Ramos (cell line): ENCODE data around the gene UNCX.
"Not testable (repeated sequence)": the region's sequence is repeated elsewhere in the genome, so short reads cannot be mapped to it uniquely, and the experiment has no call there.

ENCODE experiments used
- in situ Hi-C: fragments of 300-500 bp; cut with MboI; formaldehyde crosslinking; loops from one replicate; pipeline ENCODE4 v1.14.3; 2022; ENCODE audit warnings: low sequenced_read_pairs; ENCODE audit not compliant: unreplicated experiment

UNCX gene

GRCh38 chr7:1212025-1212424 lies 20.6 kb upstream of the UNCX start:
- in situ Hi-C loops = not testable (repeated sequence)

DNA sequence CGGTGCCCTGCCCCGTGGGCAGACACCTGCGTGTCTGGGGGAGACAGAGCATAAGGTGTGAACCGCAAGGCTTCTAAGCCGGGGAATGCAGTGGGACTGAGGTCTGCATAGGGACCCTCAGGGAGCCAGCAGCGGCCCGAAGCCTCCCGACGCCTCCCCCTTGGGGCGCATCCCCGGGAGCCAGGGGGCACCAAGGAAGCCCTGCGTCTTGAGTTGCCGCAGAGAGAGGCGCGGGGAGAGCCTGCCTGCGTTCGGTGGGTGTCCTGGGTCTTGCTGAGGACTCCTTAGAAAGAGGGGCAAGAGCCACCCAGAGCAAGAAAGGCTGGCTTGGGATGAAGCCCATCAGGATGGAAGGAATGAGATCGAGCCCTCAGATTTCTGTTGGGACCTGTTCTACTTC lies 18.2 kb upstream of the UNCX start:
- in situ Hi-C loops = no loop called here

DNA sequence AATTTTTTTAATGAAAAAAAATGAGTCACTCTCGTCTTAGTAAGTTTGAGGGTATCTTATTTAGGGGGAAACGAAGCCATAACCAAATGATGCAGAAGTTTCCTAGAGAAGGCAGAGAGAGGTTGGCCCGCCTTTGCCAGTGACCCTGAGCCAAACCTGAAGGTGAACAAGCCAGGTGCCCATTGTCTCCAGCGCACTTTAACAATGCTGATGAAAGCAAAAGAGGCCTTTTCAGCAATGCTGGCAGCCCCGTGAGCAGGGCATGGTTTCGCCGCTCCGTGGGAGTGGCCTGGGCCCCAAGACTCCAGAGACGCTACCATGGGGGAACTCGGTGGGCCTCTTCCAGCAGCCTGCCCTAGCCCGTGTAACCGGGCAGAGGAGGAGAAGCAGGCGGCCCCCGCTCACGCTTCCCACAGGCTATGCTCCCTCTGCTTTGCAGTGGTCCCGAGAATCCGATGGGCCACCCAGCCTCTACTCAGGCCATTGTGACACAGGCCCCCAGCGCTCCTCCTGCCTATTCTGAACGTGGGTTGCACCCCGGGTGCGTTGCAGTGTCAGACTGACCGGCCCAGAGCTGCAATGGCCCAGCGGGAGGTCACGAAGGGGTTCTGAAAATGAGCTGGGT lies 14.0 kb upstream of the UNCX start:
- in situ Hi-C loops = no loop called here

DNA sequence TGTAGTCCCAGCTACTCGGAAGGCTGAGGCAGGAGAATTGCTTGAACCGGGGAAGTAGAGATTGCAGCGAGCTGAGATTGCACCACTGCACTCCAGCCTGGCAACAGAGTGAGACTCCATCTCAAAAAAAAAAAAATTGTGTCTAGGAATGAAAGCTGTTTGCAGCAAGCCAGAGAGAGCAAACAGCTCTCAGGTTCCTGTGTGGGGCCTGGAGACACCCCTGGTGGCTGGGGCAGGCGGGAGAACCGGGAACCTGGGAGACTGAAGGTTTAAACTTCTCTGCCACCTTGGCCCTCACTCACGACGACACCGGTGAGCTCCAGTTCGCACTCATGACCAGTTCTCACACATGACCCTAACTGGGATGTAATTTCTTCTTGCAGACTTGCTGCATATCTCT lies 13.2 kb upstream of the UNCX start:
- in situ Hi-C loops = no loop called here

GRCh38 chr7:1220000-1220726 lies 12.5 kb upstream of the UNCX start:
- in situ Hi-C loops = no loop called here

- in situ Hi-C loops = no loop called here
Measured at GRCh38 chr7:1220977-1221745, 11.5 kb upstream of the UNCX start.

DNA sequence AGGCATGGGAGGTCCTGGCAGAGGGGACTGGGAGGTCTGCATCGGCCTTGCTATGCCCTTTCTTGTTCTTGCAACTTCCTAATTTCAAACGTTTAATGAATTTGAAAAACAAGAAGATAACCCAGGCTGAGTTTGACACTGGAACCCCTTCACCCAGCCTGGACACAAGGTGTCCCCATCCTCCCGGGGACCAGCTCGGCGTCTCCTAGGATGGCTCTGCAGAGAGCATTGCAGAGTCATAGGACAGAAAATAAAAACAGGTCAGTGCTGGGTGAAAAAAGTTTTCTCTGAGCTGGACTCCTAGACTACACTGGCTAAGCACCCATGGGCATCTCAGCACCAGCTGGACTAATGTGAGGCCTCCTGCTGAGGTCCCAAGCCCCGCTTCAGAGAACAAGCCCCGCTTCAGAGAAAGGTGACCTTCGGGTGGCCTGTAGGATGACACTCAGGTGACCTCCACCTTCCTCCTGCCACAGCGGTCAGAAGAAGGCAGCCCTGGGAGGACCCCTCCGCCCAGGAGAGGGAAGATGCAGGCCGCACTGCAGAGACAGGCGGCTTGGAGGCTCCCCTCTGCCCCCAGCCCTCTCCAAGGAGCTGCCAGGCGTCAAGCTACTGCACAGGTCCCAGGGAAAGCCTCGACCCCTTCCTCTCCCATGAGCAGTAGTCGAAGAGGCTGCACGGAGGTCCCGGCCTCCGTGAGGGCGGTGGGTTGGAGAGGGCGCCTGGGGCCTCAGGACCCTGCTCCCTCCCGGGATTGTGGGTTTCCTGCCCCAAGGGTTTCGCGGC lies 9.3 kb upstream of the UNCX start:
- in situ Hi-C loops = no loop called here

DNA sequence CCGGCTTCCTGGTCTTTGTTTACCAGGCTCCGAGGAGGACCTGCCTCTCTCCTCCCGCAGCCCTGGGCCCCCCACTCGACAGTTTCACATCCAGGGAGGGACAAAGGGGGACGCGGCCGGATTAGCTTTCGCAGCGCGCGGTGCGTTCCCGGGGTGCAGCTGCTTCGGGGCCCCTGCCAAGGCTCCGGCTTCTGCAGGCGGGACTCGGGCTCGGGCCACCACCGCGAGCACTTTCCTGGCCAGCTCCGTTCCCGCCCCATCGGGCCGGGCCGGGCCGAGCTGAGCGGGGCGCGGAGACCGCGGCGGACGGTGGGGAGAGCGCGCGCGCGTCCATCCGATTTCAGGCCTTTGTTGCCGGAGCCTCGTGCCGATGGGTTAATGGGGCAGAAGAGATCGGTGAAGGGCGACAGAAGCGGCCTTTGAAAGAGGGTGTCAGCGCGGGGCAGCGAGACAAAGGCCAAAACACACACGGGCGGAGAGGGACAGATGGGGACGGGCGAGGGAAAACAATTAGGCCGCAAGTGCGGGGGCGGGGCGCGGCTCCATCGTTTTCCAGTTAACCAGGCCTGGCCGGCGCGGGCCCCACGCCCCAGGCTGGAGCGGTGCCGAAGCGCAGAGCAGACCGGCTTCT lies 8.5 kb upstream of the UNCX start:
- in situ Hi-C loops = no loop called here

DNA sequence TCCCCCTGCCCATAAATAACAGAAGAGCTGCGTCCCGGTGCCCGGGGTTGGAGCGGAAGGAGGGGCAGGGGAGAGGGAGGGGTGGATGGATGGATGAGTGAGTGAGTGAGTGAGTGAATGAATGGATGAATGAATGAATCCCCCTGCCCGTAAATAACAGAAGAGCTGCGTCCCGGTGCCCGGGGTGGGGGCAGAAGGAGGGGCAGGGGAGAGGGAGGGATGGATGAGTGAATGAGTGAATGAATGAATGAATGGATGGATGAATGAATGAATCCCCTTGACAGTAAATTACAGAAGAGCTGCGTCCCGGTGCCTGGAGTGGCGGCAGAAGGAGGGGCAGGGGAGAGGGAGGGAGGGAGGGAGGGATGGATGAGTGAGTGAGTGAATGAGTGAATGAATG lies 7.6 kb upstream of the UNCX start:
- in situ Hi-C loops = no loop called here

- in situ Hi-C loops = no loop called here
Measured at GRCh38 chr7:1225441-1226185, 7.1 kb upstream of the UNCX start.

- in situ Hi-C loops = no loop called here
Measured at GRCh38 chr7:1226186-1226901, 6.3 kb upstream of the UNCX start.

GRCh38 chr7:1227071-1227804 lies 5.4 kb upstream of the UNCX start:
- in situ Hi-C loops = no loop called here

- in situ Hi-C loops = no loop called here
Measured at GRCh38 chr7:1227814-1228544, 4.7 kb upstream of the UNCX start.

DNA sequence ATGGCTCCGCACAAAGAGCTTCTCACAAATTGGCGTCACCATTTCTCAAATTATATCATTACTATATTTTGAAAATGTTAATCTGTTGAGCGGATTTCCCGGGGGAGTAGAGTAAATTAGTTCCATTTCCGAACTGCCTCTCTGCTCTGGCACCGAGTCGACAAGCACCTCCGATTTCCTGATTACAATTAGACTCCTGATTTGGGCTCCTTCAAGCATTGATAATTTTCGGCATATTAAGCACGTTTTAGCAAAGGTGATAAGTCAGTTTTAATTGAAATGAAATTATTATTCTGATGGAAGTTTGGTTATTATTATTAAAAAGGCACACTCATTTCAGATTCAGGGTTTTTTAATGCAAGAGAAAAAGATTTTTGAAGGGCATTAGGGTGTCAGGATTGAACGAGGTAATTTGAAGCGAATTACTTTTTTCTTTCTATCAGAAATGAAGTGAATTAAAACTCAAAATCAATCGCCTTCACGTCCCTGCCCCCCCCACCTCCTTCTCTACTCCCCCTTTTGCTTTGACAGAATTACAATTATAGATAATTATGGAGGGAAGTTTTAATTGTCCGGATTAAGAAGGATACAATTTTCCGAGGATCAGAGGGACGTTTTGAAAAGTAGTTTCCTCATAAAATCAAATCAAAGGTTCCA lies 4.0 kb upstream of the UNCX start:
- in situ Hi-C loops = no loop called here

- in situ Hi-C loops = no loop called here
Measured at GRCh38 chr7:1229202-1229947, 3.3 kb upstream of the UNCX start.

DNA sequence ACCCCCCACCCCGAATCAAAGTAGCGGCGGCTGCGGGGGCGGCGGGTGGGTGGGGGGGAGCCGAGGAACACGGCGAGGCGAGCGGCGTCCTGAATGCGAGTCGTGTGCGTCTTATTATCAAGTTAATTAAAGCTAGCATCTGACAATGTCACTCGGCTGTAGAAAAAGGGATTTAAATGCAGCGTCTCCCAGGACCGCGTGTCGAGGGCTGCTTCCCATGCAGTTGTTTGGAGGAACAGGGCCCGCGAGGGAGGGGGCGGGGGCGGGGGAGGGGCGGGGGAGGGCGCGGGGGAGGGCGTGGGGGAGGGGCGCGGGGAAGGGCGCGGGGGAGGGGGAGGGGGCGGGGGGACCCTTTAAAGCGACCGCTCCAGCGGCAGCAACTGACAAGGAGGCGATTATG lies 2.7 kb upstream of the UNCX start:
- in situ Hi-C loops = no loop called here
